Ishikawa (cell line): ENCODE measurements around the gene FAM117B.

Source experiments
- CEBPB ChIP-seq: IDR thresholded peaks from 2 replicates; pipeline ENCODE4 v1.6.1; 2012
- RAD21 ChIP-seq: IDR thresholded peaks from 2 replicates; pipeline ENCODE4 v1.6.1; 2012; ENCODE audit warnings: low read depth
- TAF1 ChIP-seq: IDR thresholded peaks from 2 replicates; pipeline ENCODE4 v1.6.1; 2012; ENCODE audit warnings: low read depth, mild to moderate bottlenecking

GRCh38 chr2:202716114-202716718, 81.4 kb downstream of the FAM117B start:
- TF ChIP-seq RAD21 (no peak), CEBPB (no peak), TAF1 (no peak)
